ENCODE results near the gene PPWD1. TPM values are rescaled to one million over a fixed set of nuclear protein-coding genes. Genes with fewer than 3 reads are reported as not detected.

Gene PPWD1
- polyA plus RNA-seq, 1 experiment, result 14.1 TPM

DNA sequence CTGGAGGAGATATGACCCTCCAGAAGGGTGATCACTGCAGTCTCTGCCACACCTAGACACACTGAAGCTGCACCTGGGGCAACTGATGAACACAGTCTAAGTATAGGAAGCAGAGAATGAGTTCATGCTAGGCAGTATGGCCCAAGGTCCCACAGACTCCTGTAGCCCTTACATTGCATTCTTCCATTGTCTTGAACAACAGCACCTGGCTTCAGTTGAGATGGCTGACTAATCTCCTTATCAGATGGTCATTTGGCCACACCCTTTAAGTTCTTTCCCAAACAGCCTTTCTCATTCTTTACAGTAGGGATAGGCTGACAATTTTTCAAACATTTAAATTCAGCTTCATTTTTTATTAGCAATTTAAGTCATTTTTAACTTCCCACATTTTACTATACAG lies 23.3 kb upstream of the PPWD1 start:
- TF ChIP-seq, protein P1, sequence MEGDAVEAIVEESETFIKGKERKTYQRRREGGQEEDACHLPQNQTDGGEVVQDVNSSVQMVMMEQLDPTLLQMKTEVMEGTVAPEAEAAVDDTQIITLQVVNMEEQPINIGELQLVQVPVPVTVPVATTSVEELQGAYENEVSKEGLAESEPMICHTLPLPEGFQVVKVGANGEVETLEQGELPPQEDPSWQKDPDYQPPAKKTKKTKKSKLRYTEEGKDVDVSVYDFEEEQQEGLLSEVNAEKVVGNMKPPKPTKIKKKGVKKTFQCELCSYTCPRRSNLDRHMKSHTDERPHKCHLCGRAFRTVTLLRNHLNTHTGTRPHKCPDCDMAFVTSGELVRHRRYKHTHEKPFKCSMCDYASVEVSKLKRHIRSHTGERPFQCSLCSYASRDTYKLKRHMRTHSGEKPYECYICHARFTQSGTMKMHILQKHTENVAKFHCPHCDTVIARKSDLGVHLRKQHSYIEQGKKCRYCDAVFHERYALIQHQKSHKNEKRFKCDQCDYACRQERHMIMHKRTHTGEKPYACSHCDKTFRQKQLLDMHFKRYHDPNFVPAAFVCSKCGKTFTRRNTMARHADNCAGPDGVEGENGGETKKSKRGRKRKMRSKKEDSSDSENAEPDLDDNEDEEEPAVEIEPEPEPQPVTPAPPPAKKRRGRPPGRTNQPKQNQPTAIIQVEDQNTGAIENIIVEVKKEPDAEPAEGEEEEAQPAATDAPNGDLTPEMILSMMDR (IDR thresholded peaks at IDR 0.05; ENCODE audit: low read depth, low read length), result no peak
- H3K9me3 ChIP-seq (ENCODE audit: control insufficient read depth, insufficient read depth, low read length), result no peaks in the 10 kb centered on the region
- DNase-seq (ENCODE audit: low read depth, low spot score), result no peak
- POLR2A ChIA-PET, result no interaction called here
- no peak overlapping the region for H3K4me3 ChIP-seq (ENCODE audit: low read depth, low read length)
- CTCF ChIA-PET, result no interaction called here
- H3K27me3 ChIP-seq (ENCODE audit: control insufficient read depth, insufficient read depth, low read length), result no peaks in the 10 kb centered on the region
- no peak overlapping the region for H3K27ac ChIP-seq (ENCODE audit: low read depth, low read length)

- no peak for DNase-seq (ENCODE audit: low read depth, low spot score)
- no peak overlapping the region for H3K4me3 ChIP-seq (ENCODE audit: low read depth, low read length)
- no peaks in the 10 kb centered on the region for H3K9me3 ChIP-seq (ENCODE audit: control insufficient read depth, insufficient read depth, low read length)
- POLR2A ChIA-PET, result no interaction called here
- no peaks in the 10 kb centered on the region for H3K27me3 ChIP-seq (ENCODE audit: control insufficient read depth, insufficient read depth, low read length)
- no peak overlapping the region for H3K27ac ChIP-seq (ENCODE audit: low read depth, low read length)
- TF ChIP-seq, protein P1 (IDR thresholded peaks at IDR 0.05; ENCODE audit: low read depth, low read length), result no peak
- CTCF ChIA-PET, result no interaction called here
Measured at GRCh38 chr5:65544473-65544872, 18.6 kb upstream of the PPWD1 start.

- ChIA-PET POLR2A (no interaction called here), CTCF (no interaction called here)
- H3K27me3 ChIP-seq (ENCODE audit: control insufficient read depth, insufficient read depth, low read length), result no peaks in the 10 kb centered on the region
- DNase-seq (ENCODE audit: low read depth, low spot score), result no peak
- TF ChIP-seq, protein P1 (IDR thresholded peaks at IDR 0.05; ENCODE audit: low read depth, low read length), result no peak
- H3K9me3 ChIP-seq (ENCODE audit: control insufficient read depth, insufficient read depth, low read length), result no peaks in the 10 kb centered on the region
- no peak overlapping the region for H3K4me3 ChIP-seq (ENCODE audit: low read depth, low read length)
- H3K27ac ChIP-seq (ENCODE audit: low read depth, low read length), result no peak overlapping the region
Measured at GRCh38 chr5:65546141-65546540, 17.0 kb upstream of the PPWD1 start.

GRCh38 chr5:65548281-65548680 lies 14.8 kb upstream of the PPWD1 start:
- TF ChIP-seq, protein P1 (IDR thresholded peaks at IDR 0.05; ENCODE audit: low read depth, low read length), result no peak
- no peaks in the 10 kb centered on the region for H3K27me3 ChIP-seq (ENCODE audit: control insufficient read depth, insufficient read depth, low read length)
- no peak overlapping the region for H3K4me3 ChIP-seq (ENCODE audit: low read depth, low read length)
- ChIA-PET POLR2A (no interaction called here), CTCF (no interaction called here)
- DNase-seq (ENCODE audit: low read depth, low spot score), result no peak
- no peak overlapping the region for H3K27ac ChIP-seq (ENCODE audit: low read depth, low read length)
- H3K9me3 ChIP-seq (ENCODE audit: control insufficient read depth, insufficient read depth, low read length), result no peaks in the 10 kb centered on the region

GRCh38 chr5:65553941-65554340 lies 9.2 kb upstream of the PPWD1 start:
- DNase-seq (ENCODE audit: low read depth, low spot score), result no peak
- TF ChIP-seq, protein P1 (IDR thresholded peaks at IDR 0.05; ENCODE audit: low read depth, low read length), result no peak
- ChIA-PET CTCF (interaction anchor here (0.9 kb wide), 1 partner anchor 9 kb away, joined by 3 read pairs; the partner anchor contains the start of gene CENPK), POLR2A (interaction anchor here (0.7 kb wide), 1 partner anchor 26 kb away, joined by 3 read pairs; no protein-coding TSS in a partner anchor)
- Histone ChIP-seq H3K27me3 (ENCODE audit: control insufficient read depth, insufficient read depth, low read length) (no peaks in the 10 kb centered on the region), H3K4me3 (ENCODE audit: low read depth, low read length) (no peak overlapping the region), H3K9me3 (ENCODE audit: control insufficient read depth, insufficient read depth, low read length) (no peaks in the 10 kb centered on the region), H3K27ac (ENCODE audit: low read depth, low read length) (no peak overlapping the region)

Data from AG04450 (cell line).